Heart left ventricle (tissue), 16 donors: ENCODE data around the gene TTYH1. TPM values are rescaled to one million over a fixed set of nuclear protein-coding genes. Genes with fewer than 3 reads are reported as not detected.

Experiments used
- ATAC-seq, 4 donors: fragments of 200-7000 bp; cut with Tn5 transposase; one replicate each; pipeline ENCODE4 v1.9.1; 2020 to 2022; ENCODE audit warnings: moderate library complexity in 4 of 4, mild to moderate bottlenecking in 3 of 4, moderate number of reproducible peaks in 1 of 4
- DNase-seq, 5 donors: peaks; one replicate each; pipeline ENCODE4 v3.0.0-alpha.2; 2020
- H3K27ac ChIP-seq, 12 donors: fragments of 200-600 bp; sonication (generic) in 4 of 12; one replicate each; pipeline versions ENCODE4 v1.5.0 to v1.8.0; 2016 to 2022; ENCODE audit warnings: mild to moderate bottlenecking in 2 of 12
- H3K27me3 ChIP-seq, 9 donors: fragments of 200-600 bp; sonication (generic) in 2 of 9; one replicate each; pipeline versions ENCODE4 v1.5.1 to v1.8.0; 2016 to 2022; ENCODE audit warnings: mild to moderate bottlenecking in 3 of 9
- H3K36me3 ChIP-seq, 9 donors: fragments of 200-600 bp; sonication (generic) in 2 of 9; one replicate each; pipeline versions ENCODE4 v1.5.0 to v1.8.0; 2018 to 2022; ENCODE audit warnings: mild to moderate bottlenecking in 2 of 9
- H3K4me1 ChIP-seq, 12 donors: fragments of 200-600 bp; sonication (generic) in 4 of 12; one replicate each; pipeline versions ENCODE4 v1.5.0 to v1.8.0; 2016 to 2022; ENCODE audit warnings: mild to moderate bottlenecking in 3 of 12
- H3K4me3 ChIP-seq, 12 donors: fragments of 200-600 bp; sonication (generic) in 4 of 12; one replicate each; pipeline versions ENCODE4 v1.5.0 to v1.8.0; 2017 to 2022; ENCODE audit warnings: mild to moderate bottlenecking in 9 of 12, moderate library complexity in 4 of 12
- H3K9me3 ChIP-seq, 12 donors: fragments of 200-600 bp; sonication (generic) in 4 of 12; one replicate each; pipeline versions ENCODE4 v1.5.0 to v1.8.0; 2016 to 2022; ENCODE audit warnings: mild to moderate bottlenecking in 1 of 12
- CTCF ChIP-seq, 12 donors: fragments of 200-600 bp; sonication (generic) in 4 of 12; IDR thresholded peaks; one replicate each; pipeline versions ENCODE4 v1.5.0 to v1.8.0; 2018 to 2022; ENCODE audit warnings: antibody characterized with exemption in 12 of 12, mild to moderate bottlenecking in 5 of 12
- POLR2A ChIP-seq, 2 donors: fragments of 450-650 bp; IDR thresholded peaks; one replicate each; pipeline ENCODE4 v1.6.1; 2017; ENCODE audit warnings: antibody characterized with exemption in 2 of 2, mild to moderate bottlenecking in 2 of 2, moderate library complexity in 2 of 2
- WGBS, 4 donors: extraction: QIAGEN DNeasy Blood & Tissue Kit in 2 of 4; methylation state at CpG; one replicate each; pipeline versions ENCODE4 v1.1.5 to v1.1.7; 2013 to 2018; 5-methylcytosine and 5-hydroxymethylcytosine counted together
- intact Hi-C, 10 donors: fragments of 100-400 bp; cut with DNase I; formaldehyde crosslinking; loops; one replicate each; pipeline versions ENCODE4 v1.11.1 to v1.14.2; 2022
- polyA plus RNA-seq, 2 donors: library from polyadenylated mRNA; stranded (reverse); fragments of 200-250 nt; gene quantifications; one replicate each; pipeline ENCODE4 v1.2.3, GENCODE V29; 2013
- total RNA-seq, 9 donors: library from RNA; depleted of rRNA in 2 of 9; stranded (reverse); fragments of >200 nt in 2 of 9; fragmentation: NEBNext Ultra II Directional in 3 of 9; extraction: Animal tissue kit (Norgen Biotek cat#: 25700) in 3 of 9; gene quantifications; one replicate each; pipeline versions ENCODE4 v1.1.0 to v1.2.4, GENCODE V29; 2016 to 2023
- donor health status: ischemic (EF 13 %, LVEDD 7.1; RV severe dilation, severe dysfunction).
- donor health status: healthy with polysubstance abuse.
- donor health status: DM: no; HTN: yes; CAD: no.
- donor health status: DM: no; HTN: no; CAD: no.
- donor health status: ischemic (EF 25% LVEDD 6.9; RV normal size, moderate dysfunction).
- donor health status: ischemic (EF 25% LVEDD 5.7; RV mildly dilated, moderate dysfunction).
- donor health status: healthy.
- donor health status: DM: yes; HTN: yes; CAD: no.
- donor health status: ischemic (EF 35%, LVEDD 5.7; RV mildly dilated, moderate dysfunction).
- donor health status: nonischemic (EF 11% LVEDD 7.7; RV severe dilation, severe dysfunction).
- donor health status: DM: yes; HTN: yes; CAD: no.
- donor health status: PGD.
- donor health status: ischemic (EF 29% LVEDD 5.4; RV normal size, mild dysfunction).
- donor health status: nonischemic (EF 23%, LVEDD 6.1; RV moderate dilation, normal function).

The TTYH1 gene
- total and polyA plus RNA-seq, 11 donors: 0.46 to 6.9 (median 1.1) TPM

- Histone ChIP-seq H3K4me3 (peak overlapping the region in 8 of 12 donors; percentile 15 to 38 (median 31)), H3K27me3 (peaks cover 18 to 85% (median 47%) of the 10 kb centered on the region in 9 donors), H3K9me3 (no peaks in the 10 kb centered on the region), H3K27ac (peak overlapping the region in 10 of 12 donors; percentile 32 to 85 (median 64)), H3K36me3 (no peaks in the 10 kb centered on the region), H3K4me1 (peaks cover 0 to 39% (median 11%) of the 10 kb centered on the region in 12 donors)
- DNase-seq: peak; percentile 63 to 74 (median 64)
- WGBS, 4 donors: 4 to 11% (median 7%) methylated on average over 12 to 37 of the region's 37 CpGs
- ATAC-seq: peak; percentile 36 to 71 (median 60)
- intact Hi-C loops: no loop called here
- TF ChIP-seq POLR2A (IDR thresholded peaks at IDR 0.05): no peak
- no peak for TF ChIP-seq CTCF (IDR thresholded peaks at IDR 0.05)
These were observed 5.3 kb downstream of the TTYH1 start for GRCh38 chr19:54420383-54421168.

- Histone ChIP-seq H3K36me3 (no peaks in the 10 kb centered on the region), H3K27me3 (peaks cover 18 to 85% (median 42%) of the 10 kb centered on the region in 9 donors), H3K9me3 (no peaks in the 10 kb centered on the region), H3K4me3 (peak overlapping the region in 1 of 12 donors; percentile 15), H3K4me1 (peaks cover 0 to 33% (median 11%) of the 10 kb centered on the region in 12 donors), H3K27ac (peak overlapping the region in 8 of 12 donors; percentile 11 to 84 (median 60))
- TF ChIP-seq POLR2A (IDR thresholded peaks at IDR 0.05) (no peak), CTCF (IDR thresholded peaks at IDR 0.05) (no peak)
- WGBS, 4 donors: 22 to 28% (median 27%) methylated on average over 6 to 9 of the region's 9 CpGs
- intact Hi-C loops: no loop called here
- no peak for ATAC-seq
- DNase-seq: no peak
These were observed 5.9 kb downstream of the TTYH1 start for GRCh38 chr19:54421169-54421516.

GRCh38 chr19:54421521-54421920, 6.3 kb downstream of the TTYH1 start:
- H3K36me3 ChIP-seq: no peaks in the 10 kb centered on the region
- WGBS, 4 donors: 75 to 80% (median 78%) methylated on average over 3 to 7 of the region's 7 CpGs
- H3K4me1 ChIP-seq: peaks cover 0 to 32% (median 11%) of the 10 kb centered on the region in 12 donors
- DNase-seq (no peak), ATAC-seq (no peak)
- TF ChIP-seq CTCF (IDR thresholded peaks at IDR 0.05) (no peak), POLR2A (IDR thresholded peaks at IDR 0.05) (no peak)
- no peaks in the 10 kb centered on the region for H3K9me3 ChIP-seq
- no peak overlapping the region for H3K4me3 ChIP-seq
- H3K27me3 ChIP-seq: peaks cover 15 to 85% (median 42%) of the 10 kb centered on the region in 9 donors
- intact Hi-C loops: no loop called here
- peak overlapping the region in 8 of 12 donors; percentile 11 to 84 (median 60) for H3K27ac ChIP-seq

- no peak overlapping the region for H3K4me3 ChIP-seq
- no peaks in the 10 kb centered on the region for H3K9me3 ChIP-seq
- 61 to 77% (median 64%) methylated on average over 13 to 20 of the region's 20 CpGs for WGBS, 4 donors
- intact Hi-C loops: no loop called here
- ATAC-seq: no peak
- peaks cover 11 to 83% (median 36%) of the 10 kb centered on the region in 9 donors for H3K27me3 ChIP-seq
- peaks cover 0 to 27% (median 11%) of the 10 kb centered on the region in 12 donors for H3K4me1 ChIP-seq
- H3K27ac ChIP-seq: no peak overlapping the region
- no peaks in the 10 kb centered on the region for H3K36me3 ChIP-seq
- no peak for TF ChIP-seq CTCF (IDR thresholded peaks at IDR 0.05)
- TF ChIP-seq POLR2A (IDR thresholded peaks at IDR 0.05): no peak
- no peak for DNase-seq
These were observed 6.9 kb downstream of the TTYH1 start for GRCh38 chr19:54422136-54422535.
